Common myeloid progenitor, CD34-positive (primary cell): ENCODE measurements around the gene POLD1.
"Not testable (repeated sequence)": the region's sequence is repeated elsewhere in the genome, so short reads cannot be mapped to it uniquely, and the experiment has no call there.

Source experiments
- CTCF ChIA-PET: fragments of 350-600 bp; sonication (Branson Sonifier 250); formaldehyde crosslinking; loops from one replicate; lab custom pipeline; 2021; ENCODE audit warnings: antibody characterized with exemption; lab: Charles Lee
- POLR2A ChIA-PET: fragments of 350-600 bp; sonication (Branson Sonifier 250); formaldehyde crosslinking; loops from one replicate; lab custom pipeline; 2021; ENCODE audit warnings: antibody characterized with exemption; lab: Charles Lee
- DNase-seq, 3 donors: peaks; one replicate each; pipeline versions ENCODE4 v3.0.0 to v3.0.0-alpha.2; 2013
- H3K27ac ChIP-seq, 2 experiments: 1 replicate in 1 of 2; 2 replicates in 1 of 2; pipeline ENCODE4 v1.7.0; 2013; ENCODE audit warnings: inconsistent platforms in 2 of 2, low read length in 2 of 2, mild to moderate bottlenecking in 2 of 2, low read depth in 1 of 2, moderate library complexity in 1 of 2; ENCODE audit not compliant: severe bottlenecking in 2 of 2, insufficient read depth in 1 of 2, poor library complexity in 1 of 2
- H3K27me3 ChIP-seq, 5 experiments: replicated peaks in 2 of 5; 1 replicate in 3 of 5; 2 replicates in 2 of 5; pipeline versions ENCODE4 v1.6.1 to v1.7.0; 2013; ENCODE audit warnings: low read length in 4 of 5, mild to moderate bottlenecking in 2 of 5, moderate library complexity in 2 of 5, inconsistent platforms in 1 of 5; ENCODE audit not compliant: insufficient read depth in 5 of 5, control insufficient read depth in 4 of 5
- H3K36me3 ChIP-seq, 4 experiments: 1 replicate in 2 of 4; 2 replicates in 2 of 4; pipeline versions ENCODE4 v1.6.1 to v1.7.0; 2013; ENCODE audit warnings: low read length in 3 of 4, control low read depth in 1 of 4, mild to moderate bottlenecking in 1 of 4; ENCODE audit not compliant: control insufficient read depth in 4 of 4, insufficient read depth in 4 of 4
- H3K4me1 ChIP-seq, 4 experiments: 1 replicate in 3 of 4; 2 replicates in 1 of 4; pipeline versions ENCODE4 v1.6.1 to v1.7.1; 2013; ENCODE audit warnings: low read length in 3 of 4, mild to moderate bottlenecking in 3 of 4, control low read depth in 1 of 4, inconsistent platforms in 1 of 4, moderate library complexity in 1 of 4; ENCODE audit not compliant: control insufficient read depth in 4 of 4, insufficient read depth in 4 of 4; ENCODE audit errors: control extremely low read depth in 1 of 4
- H3K4me3 ChIP-seq, 7 experiments: 1 replicate in 4 of 7; 2 replicates in 3 of 7; pipeline versions ENCODE4 v1.5.1 to v1.7.0; 2013; ENCODE audit warnings: mild to moderate bottlenecking in 7 of 7, low read length in 6 of 7, moderate library complexity in 6 of 7, inconsistent platforms in 2 of 7, low read depth in 2 of 7, control low read depth in 1 of 7; ENCODE audit not compliant: insufficient read depth in 4 of 7, control insufficient read depth in 1 of 7; ENCODE audit errors: extremely low read depth in 1 of 7
- H3K9me3 ChIP-seq, 5 experiments: 1 replicate in 4 of 5; 2 replicates in 1 of 5; pipeline versions ENCODE4 v1.6.1 to v1.7.1; 2013; ENCODE audit warnings: low read length in 4 of 5, mild to moderate bottlenecking in 2 of 5, inconsistent platforms in 1 of 5, low read depth in 1 of 5, moderate library complexity in 1 of 5; ENCODE audit not compliant: control insufficient read depth in 4 of 5, insufficient read depth in 2 of 5; ENCODE audit errors: control extremely low read depth in 1 of 5
- WGBS: methylation state at CpG from one replicate; pipeline ENCODE4 v1.1.5; 2013; ENCODE audit not compliant: insufficient coverage; 5-methylcytosine and 5-hydroxymethylcytosine counted together

Gene POLD1

DNA sequence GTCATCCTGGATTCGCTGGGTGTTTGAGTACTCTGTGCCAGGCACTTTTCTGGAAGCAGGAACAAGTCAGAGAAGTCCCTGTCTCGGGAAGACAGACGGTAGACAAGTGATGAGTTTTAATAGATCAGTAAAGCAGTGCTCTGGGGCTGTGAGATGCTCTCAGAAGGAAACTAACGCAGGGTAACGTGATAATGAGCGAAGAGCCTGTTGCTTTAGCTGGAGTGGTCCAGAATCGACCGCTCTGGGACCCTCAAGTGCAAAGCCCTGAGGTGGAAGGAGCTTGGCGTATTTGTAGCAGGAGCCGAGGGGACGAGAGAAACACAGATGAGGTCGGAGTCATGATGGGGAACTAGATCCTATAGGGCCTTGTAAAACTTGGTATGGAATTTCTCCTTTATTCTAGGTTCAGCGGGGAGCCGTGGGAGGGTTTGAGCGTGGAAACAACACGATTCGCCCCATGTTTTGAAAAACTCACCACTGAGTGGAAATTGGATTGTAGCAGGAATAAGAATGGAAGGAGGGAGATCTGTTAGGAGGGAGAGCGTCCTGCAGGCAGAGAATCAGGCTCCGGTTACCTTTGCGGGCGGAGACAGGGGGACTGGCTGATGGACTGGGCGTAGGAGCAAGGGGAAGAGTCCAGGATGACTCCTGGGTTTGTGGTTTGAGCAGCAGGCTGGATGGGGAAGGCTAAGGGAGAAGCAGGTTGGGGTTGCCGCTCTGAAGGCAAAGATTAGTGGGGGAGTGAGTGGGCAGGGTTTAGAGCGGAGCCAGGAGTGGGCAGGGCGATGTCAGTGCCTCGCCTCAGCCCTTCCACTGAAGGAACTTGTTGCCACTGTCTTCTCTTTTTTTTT, 763 bp downstream of the POLD1 start:
- no peaks in the 10 kb centered on the region for H3K27me3 ChIP-seq
- H3K9me3 ChIP-seq = no peaks in the 10 kb centered on the region
- ChIA-PET POLR2A (interaction anchor here (0.6 to 1.3 kb wide), 2 partner anchors 28 to 30 kb away, joined by 4 read pairs; no protein-coding TSS in a partner anchor), CTCF (interaction anchor here (0.7 to 1.7 kb wide), 4 partner anchors 31 to 713 kb away, joined by 3 to 5 read pairs (median 3); no protein-coding TSS in a partner anchor)
- peak overlapping the region; percentile 2 to 73 for H3K27ac ChIP-seq
- H3K4me3 ChIP-seq = peak overlapping the region; percentile 43 to 86 (median 77)
- H3K4me1 ChIP-seq = peaks cover 2 to 37% (median 18%) of the 10 kb centered on the region in 4 experiments
- H3K36me3 ChIP-seq = peaks cover 0 to 51% (median 27%) of the 10 kb centered on the region in 4 experiments
- peak in 2 of 3 donors; percentile 35 to 39 for DNase-seq
- 31% methylated on average over 25 of the region's 26 CpGs for WGBS

DNA sequence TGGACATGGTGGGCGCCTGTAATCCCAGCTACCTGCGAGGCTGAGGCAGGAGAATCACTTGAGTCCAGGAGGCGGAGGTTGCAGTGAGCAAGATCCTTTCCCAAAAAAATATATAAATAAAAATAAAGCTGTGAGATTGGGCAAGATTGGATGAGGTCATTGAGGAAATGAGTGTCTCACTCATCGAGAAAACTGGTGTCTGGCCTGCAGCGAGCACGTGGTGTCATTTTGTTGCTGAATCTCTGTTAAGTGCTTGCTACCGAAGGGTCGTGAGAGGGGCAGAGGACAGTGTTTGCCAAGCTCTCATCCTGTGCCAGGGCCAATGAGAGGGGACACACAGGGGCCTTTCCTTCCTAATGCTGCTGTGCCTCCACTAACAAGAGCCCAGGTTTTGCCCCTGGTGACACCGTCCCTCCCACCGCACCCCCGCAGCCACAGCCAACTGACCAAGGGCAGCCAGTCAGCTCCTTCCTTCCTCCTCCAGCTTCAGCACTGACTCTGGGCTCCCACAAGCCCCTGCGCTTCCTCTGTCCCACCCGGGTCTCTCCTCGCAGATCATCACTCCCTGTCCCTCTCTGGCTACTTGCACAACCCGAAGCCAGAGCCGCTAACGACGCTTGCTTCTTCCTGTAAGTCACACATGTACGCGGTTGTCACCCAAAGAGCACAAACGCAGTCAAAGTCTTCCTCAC, 3.2 kb downstream of the POLD1 start:
- DNase-seq = peak in 2 of 3 donors; percentile 32 to 41
- CTCF ChIA-PET = interaction anchor here (0.9 to 1.4 kb wide), 3 partner anchors 28 to 96 kb away, joined by 3 read pairs; no protein-coding TSS in a partner anchor
- peaks cover 0 to 29% (median 14%) of the 10 kb centered on the region in 4 experiments for H3K36me3 ChIP-seq

DNA sequence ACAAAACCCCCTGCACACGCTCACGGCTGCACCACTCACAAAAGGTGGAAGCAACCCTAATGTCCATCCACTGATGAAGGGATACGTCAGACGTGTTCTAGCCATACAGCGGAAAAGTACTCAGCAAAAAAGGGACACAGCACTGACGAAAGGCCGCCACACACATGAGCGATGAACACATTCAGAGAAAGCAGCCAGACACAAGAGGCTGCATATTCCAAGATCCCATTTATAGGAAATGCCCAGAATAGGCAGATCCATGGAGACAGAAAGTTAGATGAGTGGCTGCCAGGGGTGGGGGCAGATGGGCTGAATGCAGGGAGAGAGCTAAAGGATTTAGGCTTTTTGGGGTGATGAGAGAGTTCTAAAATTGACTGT, 3.7 kb downstream of the POLD1 start:
- CTCF ChIA-PET = interaction anchor here (0.9 to 1.4 kb wide), 3 partner anchors 30 to 96 kb away, joined by 3 to 5 read pairs (median 3); no protein-coding TSS in a partner anchor
- no peak for DNase-seq
- Histone ChIP-seq H3K27ac (no peak overlapping the region), H3K9me3 (no peaks in the 10 kb centered on the region), H3K36me3 (peaks cover 2 to 28% (median 11%) of the 10 kb centered on the region in 4 experiments), H3K4me1 (peaks cover 2 to 37% (median 18%) of the 10 kb centered on the region in 4 experiments), H3K27me3 (no peaks in the 10 kb centered on the region), H3K4me3 (no peak overlapping the region)
- POLR2A ChIA-PET = no interaction called here
- WGBS = 97% methylated on average over 8 of the region's 8 CpGs

More for the DNA sequence above, 3.2 kb downstream of the POLD1 start:
- H3K4me3 ChIP-seq = no peak overlapping the region
- POLR2A ChIA-PET = interaction anchor here (1.0 kb wide), 1 partner anchor 11 kb away, joined by 3 read pairs; the partner anchor contains the start of gene NR1H2
- H3K4me1 ChIP-seq = peaks cover 2 to 37% (median 18%) of the 10 kb centered on the region in 4 experiments
- WGBS = 78% methylated on average over 16 of the region's 21 CpGs
- no peaks in the 10 kb centered on the region for H3K9me3 ChIP-seq
- no peaks in the 10 kb centered on the region for H3K27me3 ChIP-seq
- no peak overlapping the region for H3K27ac ChIP-seq

DNA sequence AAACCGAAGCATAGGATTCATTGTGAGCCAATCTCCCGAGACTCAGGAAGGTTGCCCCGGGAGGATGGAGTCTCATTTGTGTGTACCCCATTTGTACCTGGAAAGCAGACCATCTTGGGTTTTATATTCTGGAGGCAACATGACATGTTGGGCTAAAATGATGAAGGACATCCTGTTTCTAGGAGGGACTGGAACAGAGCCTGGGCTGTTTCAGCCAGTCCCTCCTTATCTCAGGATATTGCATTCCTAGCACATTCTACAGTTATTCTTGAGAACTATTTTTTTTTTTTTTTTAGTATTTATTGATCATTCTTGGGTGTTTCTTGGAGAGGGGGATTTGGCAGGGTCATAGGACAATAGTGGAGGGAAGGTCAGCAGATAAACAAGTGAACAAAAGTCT, 6.1 kb downstream of the POLD1 start:
- DNase-seq, H3K27me3 ChIP-seq, CTCF ChIA-PET, POLR2A ChIA-PET, H3K9me3 ChIP-seq, H3K27ac ChIP-seq, H3K4me3 ChIP-seq: not testable (repeated sequence)
- WGBS = 94% methylated on average over 3 of the region's 3 CpGs
- Histone ChIP-seq H3K4me1 (peaks cover 0 to 22% (median 4%) of the 10 kb centered on the region in 4 experiments), H3K36me3 (peaks cover 2 to 40% (median 13%) of the 10 kb centered on the region in 4 experiments)

DNA sequence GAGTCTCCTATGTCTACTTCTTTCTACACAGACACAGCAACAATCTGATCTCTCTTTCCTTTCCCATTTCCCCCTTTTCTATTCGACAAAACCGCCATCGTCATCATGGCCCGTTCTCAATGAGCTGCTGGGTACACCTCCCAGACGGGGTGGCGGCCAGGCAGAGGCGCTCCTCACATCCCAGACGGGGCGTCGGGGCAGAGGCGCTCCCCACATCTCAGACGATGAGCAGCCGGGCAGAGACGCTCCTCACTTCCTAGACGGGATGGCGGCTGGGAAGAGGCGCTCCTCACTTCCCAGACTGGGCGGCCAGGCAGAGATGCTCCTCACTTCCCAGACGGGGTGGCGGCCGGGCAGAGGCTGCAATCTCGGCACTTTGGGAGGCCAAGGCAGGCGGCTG, 6.8 kb downstream of the POLD1 start:
- H3K27me3 ChIP-seq, DNase-seq, H3K9me3 ChIP-seq, POLR2A ChIA-PET, H3K27ac ChIP-seq, CTCF ChIA-PET, H3K4me3 ChIP-seq: not testable (repeated sequence)
- 96% methylated on average over 11 of the region's 23 CpGs for WGBS
- peaks cover 2 to 40% (median 13%) of the 10 kb centered on the region in 4 experiments for H3K36me3 ChIP-seq
- peaks cover 0 to 15% (median 0%) of the 10 kb centered on the region in 4 experiments for H3K4me1 ChIP-seq

DNA sequence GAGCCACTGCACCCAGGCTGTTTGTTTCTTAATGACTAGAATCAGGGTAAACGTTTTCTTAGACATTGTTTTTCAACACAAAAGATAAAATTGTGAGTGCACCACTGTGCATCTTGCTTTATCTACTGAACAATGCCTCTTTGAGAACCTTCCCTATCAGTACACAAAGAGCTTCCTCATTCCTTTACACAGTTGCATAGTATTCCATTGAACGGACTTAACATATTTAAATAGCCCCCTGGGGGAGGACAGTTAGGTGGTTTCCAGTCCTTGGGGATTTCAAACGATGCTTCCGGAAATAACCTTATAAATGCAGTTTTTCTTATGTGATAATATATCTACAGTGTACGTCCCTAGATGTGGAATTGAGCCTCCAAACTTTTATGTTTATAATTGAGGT, 8.6 kb downstream of the POLD1 start:
- WGBS = 80% methylated on average over 1 of the region's 5 CpGs
- Histone ChIP-seq H3K36me3 (peaks cover 2 to 28% (median 8%) of the 10 kb centered on the region in 4 experiments), H3K27me3 (no peaks in the 10 kb centered on the region), H3K4me3 (no peak overlapping the region), H3K27ac (no peak overlapping the region), H3K4me1 (peaks cover 0 to under 1% (median 0%) of the 10 kb centered on the region in 4 experiments), H3K9me3 (no peaks in the 10 kb centered on the region)
- no peak for DNase-seq
- CTCF ChIA-PET = interaction anchor here (1.3 kb wide), 1 partner anchor 86 kb away, joined by 3 read pairs; no protein-coding TSS in a partner anchor
- POLR2A ChIA-PET = no interaction called here
